ENCODE measurements around the gene KRT3. TPM values are rescaled to one million over a fixed set of nuclear protein-coding genes. Genes with fewer than 3 reads are reported as not detected.

KRT3 gene
- total and polyA plus RNA-seq, 2 donors from 2014 or later = not detected

DNA sequence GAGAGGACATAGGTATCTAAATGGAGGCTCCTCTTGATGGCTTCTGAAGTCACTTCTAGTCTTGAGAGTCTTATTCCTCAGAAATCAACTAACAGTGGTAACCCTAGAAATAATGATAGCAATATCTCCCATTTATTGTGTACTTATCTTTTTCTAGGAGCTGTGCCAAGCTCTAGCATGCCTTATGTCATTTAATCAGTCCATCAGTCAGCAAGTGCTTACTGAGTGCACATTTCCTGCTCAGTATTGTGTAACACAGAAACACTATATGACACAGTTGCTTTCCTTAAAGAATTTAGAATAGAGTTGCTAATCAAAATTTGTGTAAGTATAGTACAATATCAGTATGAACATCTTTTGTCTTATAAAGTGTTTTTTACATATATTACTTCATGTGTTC is 55.3 kb downstream of the KRT3 start:
- no peak for FAIRE-seq
- H3K4me3 ChIP-seq (ENCODE audit: low read length in 3 of 3) = no peak overlapping the region
- intact Hi-C loops (cut with DNase I) = no loop called here
- no peak for TF ChIP-seq CTCF (IDR thresholded peaks at IDR 0.05; ENCODE audit: borderline replicate concordance, extremely low read depth, insufficient read depth)
- no peaks in the 10 kb centered on the region for H3K27me3 ChIP-seq (ENCODE audit: control insufficient read depth, insufficient read depth, low read length)
- H3K36me3 ChIP-seq (ENCODE audit: control insufficient read depth in 2 of 3, insufficient read depth in 3 of 3, low read length in 3 of 3) = no peaks in the 10 kb centered on the region
- H3K9me3 ChIP-seq (ENCODE audit: control insufficient read depth in 2 of 3, insufficient read depth in 1 of 3, low read length in 3 of 3) = no peaks in the 10 kb centered on the region
- H3K27ac ChIP-seq (ENCODE audit: low read depth in 2 of 2, low read length in 2 of 2) = no peak overlapping the region
- H3K9ac ChIP-seq (ENCODE audit: low read length in 3 of 3) = no peak overlapping the region
- DNase-seq = no peak
- no peaks in the 10 kb centered on the region for H3K4me1 ChIP-seq (ENCODE audit: control insufficient read depth in 2 of 3, insufficient read depth in 2 of 3, low read depth in 1 of 3, low read length in 3 of 3)

GRCh38 chr12:52739963-52740362 is 56.0 kb downstream of the KRT3 start:
- no peak overlapping the region for H3K4me3 ChIP-seq (ENCODE audit: low read length in 3 of 3)
- intact Hi-C loops (cut with DNase I) = no loop called here
- no peaks in the 10 kb centered on the region for H3K9me3 ChIP-seq (ENCODE audit: control insufficient read depth in 2 of 3, insufficient read depth in 1 of 3, low read length in 3 of 3)
- no peaks in the 10 kb centered on the region for H3K36me3 ChIP-seq (ENCODE audit: control insufficient read depth in 2 of 3, insufficient read depth in 3 of 3, low read length in 3 of 3)
- no peak overlapping the region for H3K27ac ChIP-seq (ENCODE audit: low read depth in 2 of 2, low read length in 2 of 2)
- DNase-seq (no peak), FAIRE-seq (no peak)
- no peak overlapping the region for H3K9ac ChIP-seq (ENCODE audit: low read length in 3 of 3)
- no peaks in the 10 kb centered on the region for H3K4me1 ChIP-seq (ENCODE audit: control insufficient read depth in 2 of 3, insufficient read depth in 2 of 3, low read depth in 1 of 3, low read length in 3 of 3)
- H3K27me3 ChIP-seq (ENCODE audit: control insufficient read depth, insufficient read depth, low read length) = no peaks in the 10 kb centered on the region
- no peak for TF ChIP-seq CTCF (IDR thresholded peaks at IDR 0.05; ENCODE audit: borderline replicate concordance, extremely low read depth, insufficient read depth)

Other genes with a start within 250 kb of the KRT3 start
- gene KRT71, start 243.0 kb downstream of the KRT3 start, total RNA-seq = not detected
- gene KRT71, start 243.0 kb downstream of the KRT3 start, polyA plus RNA-seq (ENCODE audit: insufficient read depth, low read depth, low replicate concordance) = not detected
- gene KRT74, start 222.3 kb downstream of the KRT3 start, total RNA-seq = not detected
- gene KRT74, start 222.3 kb downstream of the KRT3 start, polyA plus RNA-seq (ENCODE audit: insufficient read depth, low read depth, low replicate concordance) = not detected
- gene KRT72, start 194.7 kb downstream of the KRT3 start, total RNA-seq = not detected
- gene KRT72, start 194.7 kb downstream of the KRT3 start, polyA plus RNA-seq (ENCODE audit: insufficient read depth, low read depth, low replicate concordance) = not detected
- gene KRT73, start 177.6 kb downstream of the KRT3 start, total RNA-seq = not detected
- not detected for gene KRT73, start 177.6 kb downstream of the KRT3 start, polyA plus RNA-seq (ENCODE audit: insufficient read depth, low read depth, low replicate concordance)
- gene KRT2, start 143.9 kb downstream of the KRT3 start, total RNA-seq = not detected
- not detected for gene KRT2, start 143.9 kb downstream of the KRT3 start, polyA plus RNA-seq (ENCODE audit: insufficient read depth, low read depth, low replicate concordance)
- not detected for gene KRT1, start 115.7 kb downstream of the KRT3 start, total RNA-seq
- gene KRT1, start 115.7 kb downstream of the KRT3 start, polyA plus RNA-seq (ENCODE audit: insufficient read depth, low read depth, low replicate concordance) = not detected
- not detected for gene KRT77, start 92.6 kb downstream of the KRT3 start, total RNA-seq
- gene KRT77, start 92.6 kb downstream of the KRT3 start, polyA plus RNA-seq (ENCODE audit: insufficient read depth, low read depth, low replicate concordance) = not detected
- gene KRT76, start 18.8 kb downstream of the KRT3 start, total RNA-seq = not detected
- not detected for gene KRT76, start 18.8 kb downstream of the KRT3 start, polyA plus RNA-seq (ENCODE audit: insufficient read depth, low read depth, low replicate concordance)
- gene KRT4, start 18.0 kb upstream of the KRT3 start, total RNA-seq = not detected
- gene KRT4, start 18.0 kb upstream of the KRT3 start, polyA plus RNA-seq (ENCODE audit: insufficient read depth, low read depth, low replicate concordance) = 0.15 TPM
- not detected for gene KRT79, start 38.2 kb upstream of the KRT3 start, total RNA-seq
- not detected for gene KRT79, start 38.2 kb upstream of the KRT3 start, polyA plus RNA-seq (ENCODE audit: insufficient read depth, low read depth, low replicate concordance)
- not detected for gene KRT78, start 52.9 kb upstream of the KRT3 start, total RNA-seq
- not detected for gene KRT78, start 52.9 kb upstream of the KRT3 start, polyA plus RNA-seq (ENCODE audit: insufficient read depth, low read depth, low replicate concordance)
- 546 TPM for gene KRT8, start 109.0 kb upstream of the KRT3 start, total RNA-seq
- gene KRT8, start 109.0 kb upstream of the KRT3 start, polyA plus RNA-seq (ENCODE audit: insufficient read depth, low read depth, low replicate concordance) = 333 TPM
- 386 TPM for gene KRT18, start 153.0 kb upstream of the KRT3 start, total RNA-seq
- 245 TPM for gene KRT18, start 153.0 kb upstream of the KRT3 start, polyA plus RNA-seq (ENCODE audit: insufficient read depth, low read depth, low replicate concordance)
- 417 TPM for gene EIF4B, start 210.3 kb upstream of the KRT3 start, total RNA-seq
- gene EIF4B, start 210.3 kb upstream of the KRT3 start, polyA plus RNA-seq (ENCODE audit: insufficient read depth, low read depth, low replicate concordance) = 114 TPM